CD4-positive, alpha-beta memory T cell (primary cell): ENCODE data around the gene AHCYL1. TPM values are rescaled to one million over a fixed set of nuclear protein-coding genes. Genes with fewer than 3 reads are reported as not detected.

ENCODE experiments used
- CTCF ChIA-PET: fragments of 350-600 bp; sonication (Branson Sonifier 250); formaldehyde crosslinking; loops from one replicate; lab custom pipeline; 2021; ENCODE audit warnings: inconsistent platforms; ENCODE audit not compliant: partially characterized antibody; lab: Charles Lee
- POLR2A ChIA-PET: fragments of 350-600 bp; sonication (Branson Sonifier 250); formaldehyde crosslinking; loops from one replicate; lab custom pipeline; 2021; ENCODE audit not compliant: partially characterized antibody; lab: Charles Lee
- DNase-seq, 5 donors: peaks; one replicate each; pipeline versions ENCODE4 v3.0.0 to v3.0.0-alpha.2; 2020 to 2022; ENCODE audit warnings: mixed read lengths in 1 of 5
- H3K27ac ChIP-seq: one replicate; pipeline ENCODE4 v1.7.0; 2013; ENCODE audit warnings: low read depth, low read length
- H3K27me3 ChIP-seq: 2 replicates; pipeline ENCODE4 v1.7.0; 2013; ENCODE audit warnings: mild to moderate bottlenecking, low read length, moderate library complexity; ENCODE audit not compliant: insufficient read depth
- H3K36me3 ChIP-seq: 2 replicates; pipeline ENCODE4 v1.7.0; 2013; ENCODE audit warnings: mild to moderate bottlenecking, low read length, moderate library complexity; ENCODE audit not compliant: insufficient read depth
- H3K4me1 ChIP-seq: 2 replicates; pipeline ENCODE4 v1.7.0; 2013; ENCODE audit warnings: mild to moderate bottlenecking, low read length, moderate library complexity; ENCODE audit not compliant: insufficient read depth
- H3K4me3 ChIP-seq, 2 donors: one replicate each; pipeline ENCODE4 v1.7.0; 2013; ENCODE audit warnings: low read length in 2 of 2, mild to moderate bottlenecking in 1 of 2
- H3K9me3 ChIP-seq, 2 donors: one replicate each; pipeline ENCODE4 v1.7.0; 2013; ENCODE audit warnings: low read length in 2 of 2, control low read depth in 1 of 2; ENCODE audit not compliant: control insufficient read depth in 1 of 2
- H3K27ac Mint-ChIP-seq, 7 donors: one replicate each; pipeline ENCODE4 v1.8.0; 2020 to 2021; ENCODE audit warnings: mixed read lengths in 7 of 7, mild to moderate bottlenecking in 6 of 7, inconsistent platforms in 3 of 7, moderate library complexity in 3 of 7
- H3K27me3 Mint-ChIP-seq, 2 donors: one replicate each; pipeline ENCODE4 v1.8.0; 2020 to 2021; ENCODE audit warnings: mixed read lengths in 2 of 2
- H3K36me3 Mint-ChIP-seq, 2 donors: one replicate each; pipeline ENCODE4 v1.8.0; 2020 to 2021; ENCODE audit warnings: mixed read lengths in 2 of 2, inconsistent platforms in 1 of 2, mild to moderate bottlenecking in 1 of 2
- H3K4me1 Mint-ChIP-seq, 4 donors: one replicate each; pipeline ENCODE4 v1.8.0; 2020 to 2021; ENCODE audit warnings: mixed read lengths in 4 of 4, mild to moderate bottlenecking in 1 of 4
- H3K4me3 Mint-ChIP-seq, 8 donors: one replicate each; pipeline ENCODE4 v1.8.0; 2020 to 2021; ENCODE audit warnings: mixed read lengths in 8 of 8, mild to moderate bottlenecking in 7 of 8, moderate library complexity in 6 of 8, inconsistent platforms in 3 of 8
- H3K9me3 Mint-ChIP-seq, 8 donors: one replicate each; pipeline ENCODE4 v1.8.0; 2020 to 2021; ENCODE audit warnings: mixed read lengths in 8 of 8, mild to moderate bottlenecking in 5 of 8, inconsistent platforms in 3 of 8, moderate library complexity in 1 of 8
- intact Hi-C: fragments of 100-400 bp; cut with micrococcal nuclease; formaldehyde crosslinking; loops from one replicate; pipeline ENCODE4 v1.15.1; 2023
- polyA plus RNA-seq, 2 donors: library from polyadenylated mRNA; unstranded; fragments of 300-500 nt; fragmentation: Illumina TruSeq; gene quantifications; one replicate each; pipeline ENCODE4 v1.2.3, GENCODE V29; 2021
- total RNA-seq, 2 experiments: library from RNA; stranded (reverse); gene quantifications; one replicate each; pipeline ENCODE4 v1.2.3, GENCODE V29; 2021

AHCYL1 gene
- total and polyA plus RNA-seq, 4 experiments from 2014 or later: 41.7 to 54.9 (median 44.7) TPM

DNA sequence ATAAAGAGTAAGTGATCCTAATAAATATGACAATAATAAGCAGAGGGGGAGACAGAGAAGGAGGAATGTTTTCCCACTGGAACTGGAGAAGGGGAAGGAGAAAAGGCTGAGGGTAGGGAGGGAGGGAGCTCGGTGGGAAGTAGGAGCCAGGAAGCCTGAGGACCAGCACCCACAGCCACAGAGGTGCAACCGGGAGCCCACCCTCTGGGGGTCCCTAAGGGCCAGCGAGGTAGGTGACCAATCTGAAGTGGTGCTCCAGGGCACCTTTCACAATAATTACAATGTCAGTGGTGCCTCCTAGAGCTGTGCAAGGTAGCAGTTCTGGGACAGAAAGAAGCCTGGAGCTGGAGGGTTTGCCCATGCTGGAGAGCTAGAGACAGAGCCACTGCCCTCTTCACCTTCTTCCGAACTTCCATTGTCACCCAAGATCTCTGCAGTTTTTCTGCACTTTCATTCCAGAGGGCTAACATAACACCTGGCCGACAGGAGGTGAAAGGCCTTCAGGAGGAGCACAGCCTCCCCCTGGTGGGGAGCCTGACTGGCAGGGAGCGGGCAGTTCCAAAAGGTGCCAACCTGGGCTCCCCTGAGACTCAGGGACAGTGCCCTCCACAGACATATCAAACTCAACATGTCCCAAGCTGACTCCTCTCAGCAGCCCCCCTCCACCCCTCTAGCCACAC lies 4.1 kb upstream of the AHCYL1 start:
- H3K27ac Mint-ChIP-seq: peak overlapping the region in 1 of 7 donors; percentile 46
- H3K9me3 Mint-ChIP-seq: no peaks in the 10 kb centered on the region
- H3K4me3 ChIP-seq: no peak overlapping the region
- H3K4me1 Mint-ChIP-seq: peaks cover 2 to 12% (median 8%) of the 10 kb centered on the region in 4 donors
- POLR2A ChIA-PET: interaction anchor here (1.3 to 1.8 kb wide), 2 partner anchors 64 to 204 kb away, joined by 3 to 4 read pairs; no protein-coding TSS in a partner anchor
- peaks cover 8% of the 10 kb centered on the region for H3K4me1 ChIP-seq
- intact Hi-C loops: loop anchor here (5.0 kb wide), 2 partner anchors 323 to 488 kb away; partner anchors contain the start of genes CYB561D1 and GSTM4
- DNase-seq: peak in 2 of 5 donors; percentile 7 to 27
- H3K36me3 Mint-ChIP-seq: peaks cover 0 to 6% of the 10 kb centered on the region in 2 donors
- H3K36me3 ChIP-seq: no peaks in the 10 kb centered on the region
- CTCF ChIA-PET: interaction anchor here (0.9 to 15.4 kb wide), 5 partner anchors 33 to 340 kb away, joined by 3 to 864 read pairs (median 3); no protein-coding TSS in a partner anchor
- no peaks in the 10 kb centered on the region for H3K27me3 ChIP-seq
- peaks cover 5 to 6% of the 10 kb centered on the region in 2 donors for H3K27me3 Mint-ChIP-seq
- H3K4me3 Mint-ChIP-seq: no peak overlapping the region
- H3K9me3 ChIP-seq: no peaks in the 10 kb centered on the region
- H3K27ac ChIP-seq: no peak overlapping the region

- Histone ChIP-seq H3K27ac (no peak overlapping the region), H3K4me3 (no peak overlapping the region), H3K27me3 (no peaks in the 10 kb centered on the region), H3K36me3 (no peaks in the 10 kb centered on the region), H3K4me1 (peaks cover 13% of the 10 kb centered on the region), H3K9me3 (no peaks in the 10 kb centered on the region)
- intact Hi-C loops: loop anchor here (5.0 kb wide), 2 partner anchors 324 to 489 kb away; partner anchors contain the start of genes CYB561D1 and GSTM4
- H3K36me3 Mint-ChIP-seq: peaks cover 0 to 6% of the 10 kb centered on the region in 2 donors
- H3K27me3 Mint-ChIP-seq: peaks cover 5 to 6% of the 10 kb centered on the region in 2 donors
- no peak overlapping the region for H3K4me3 Mint-ChIP-seq
- H3K27ac Mint-ChIP-seq: peak overlapping the region in 2 of 7 donors; percentile 46 to 72
- H3K9me3 Mint-ChIP-seq: no peaks in the 10 kb centered on the region
- H3K4me1 Mint-ChIP-seq: peaks cover 7 to 17% (median 13%) of the 10 kb centered on the region in 4 donors
- CTCF ChIA-PET: interaction anchor here (0.9 to 15.4 kb wide), 6 partner anchors 47 to 435 kb away, joined by 3 to 864 read pairs (median 4); no protein-coding TSS in a partner anchor
- no peak for DNase-seq
- POLR2A ChIA-PET: interaction anchor here (1.0 to 1.8 kb wide), 2 partner anchors 204 to 206 kb away, joined by 3 to 4 read pairs; no protein-coding TSS in a partner anchor
These were observed 3.6 kb upstream of the AHCYL1 start for GRCh38 chr1:109981004-109981335.

GRCh38 chr1:109983380-109984189 lies 980 bp upstream of the AHCYL1 start:
- no peak overlapping the region for H3K4me3 ChIP-seq
- no peaks in the 10 kb centered on the region for H3K9me3 ChIP-seq
- no peaks in the 10 kb centered on the region for H3K27me3 ChIP-seq
- Mint-ChIP-seq H3K27me3 (peaks cover 3% of the 10 kb centered on the region in 2 donors), H3K27ac (peak overlapping the region in 4 of 7 donors; percentile 37 to 99 (median 90)), H3K4me1 (peaks cover 25 to 42% (median 34%) of the 10 kb centered on the region in 4 donors), H3K4me3 (peak overlapping the region in 4 of 8 donors; percentile 35 to 99 (median 55)), H3K9me3 (no peaks in the 10 kb centered on the region), H3K36me3 (peaks cover 2 to 12% of the 10 kb centered on the region in 2 donors)
- ChIA-PET CTCF (interaction anchor here (0.6 to 15.4 kb wide), 47 partner anchors 9 to 442 kb away, joined by 3 to 864 read pairs (median 5); partner anchors contain the start of genes AMPD2, CSF1, GNAI3 and GNAT2), POLR2A (interaction anchor here (0.6 to 3.2 kb wide), 24 partner anchors 10 to 500 kb away, joined by 3 to 86 read pairs (median 5); partner anchors contain the start of genes AMPD2, ATXN7L2, CSF1 and GNAI3)
- peak overlapping the region; percentile 82 for H3K27ac ChIP-seq
- no peak for DNase-seq
- H3K36me3 ChIP-seq: no peaks in the 10 kb centered on the region
- intact Hi-C loops: loop anchor here (1.0 to 5.0 kb wide), 9 partner anchors 51 to 491 kb away; partner anchors contain the start of genes CYB561D1, GSTM4 and STRIP1
- peaks cover 31% of the 10 kb centered on the region for H3K4me1 ChIP-seq

DNA sequence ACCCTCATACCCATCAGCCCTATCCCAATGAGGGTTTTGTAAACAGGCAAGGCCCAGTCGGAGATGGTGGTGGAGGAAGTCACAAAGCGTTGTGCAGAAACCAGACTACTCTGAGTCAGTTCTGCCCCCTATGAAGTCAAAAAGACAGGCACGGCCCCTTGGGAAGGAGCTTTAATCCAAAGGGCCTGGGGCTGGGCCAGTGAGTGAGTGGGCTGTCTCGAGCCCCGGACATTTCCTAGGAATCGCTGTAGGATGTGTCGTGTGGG lies 442 bp upstream of the AHCYL1 start:
- Histone ChIP-seq H3K4me3 (peak overlapping the region in 1 of 2 donors; percentile 58), H3K36me3 (no peaks in the 10 kb centered on the region), H3K9me3 (no peaks in the 10 kb centered on the region), H3K27ac (peak overlapping the region; percentile 82), H3K27me3 (no peaks in the 10 kb centered on the region), H3K4me1 (peaks cover 31% of the 10 kb centered on the region)
- intact Hi-C loops: loop anchor here (1.0 to 5.0 kb wide), 9 partner anchors 50 to 492 kb away; partner anchors contain the start of genes CYB561D1, GSTM4 and STRIP1
- H3K4me1 Mint-ChIP-seq: peaks cover 25 to 47% (median 35%) of the 10 kb centered on the region in 4 donors
- POLR2A ChIA-PET: interaction anchor here (0.6 to 3.2 kb wide), 32 partner anchors 9 to 501 kb away, joined by 3 to 86 read pairs (median 5); partner anchors contain the start of genes AMPD2, ATXN7L2, CSF1 and GNAI3
- H3K27me3 Mint-ChIP-seq: no peaks in the 10 kb centered on the region
- peaks cover 2 to 12% of the 10 kb centered on the region in 2 donors for H3K36me3 Mint-ChIP-seq
- peak overlapping the region in 4 of 7 donors; percentile 96 to 99 (median 99) for H3K27ac Mint-ChIP-seq
- peak overlapping the region in 5 of 8 donors; percentile 46 to 99 (median 97) for H3K4me3 Mint-ChIP-seq
- H3K9me3 Mint-ChIP-seq: no peaks in the 10 kb centered on the region
- no peak for DNase-seq
- CTCF ChIA-PET: interaction anchor here (0.6 to 15.4 kb wide), 51 partner anchors 10 to 500 kb away, joined by 3 to 864 read pairs (median 5); partner anchors contain the start of genes AMPD2, ATXN7L2, CSF1 and GNAI3

GRCh38 chr1:109985247-109986053 lies 885 bp downstream of the AHCYL1 start:
- H3K27ac ChIP-seq: peak overlapping the region; percentile 82
- Mint-ChIP-seq H3K27ac (peak overlapping the region; percentile 96 to 99 (median 99)), H3K27me3 (no peaks in the 10 kb centered on the region), H3K4me1 (peaks cover 27 to 48% (median 35%) of the 10 kb centered on the region in 4 donors), H3K4me3 (peak overlapping the region; percentile 97 to 100 (median 99)), H3K36me3 (peaks cover 2 to 12% of the 10 kb centered on the region in 2 donors), H3K9me3 (no peaks in the 10 kb centered on the region)
- H3K36me3 ChIP-seq: peaks cover 6% of the 10 kb centered on the region
- DNase-seq: peak in 2 of 5 donors; percentile 4 to 11
- POLR2A ChIA-PET: interaction anchor here (0.7 to 3.2 kb wide), 29 partner anchors 8 to 560 kb away, joined by 3 to 86 read pairs (median 5); partner anchors contain the start of genes AMPD2, ATXN7L2, GNAI3 and GNAT2
- CTCF ChIA-PET: interaction anchor here (0.7 to 15.4 kb wide), 44 partner anchors 8 to 558 kb away, joined by 3 to 864 read pairs (median 6); partner anchors contain the start of genes ATXN7L2, GNAI3, GSTM3 and GSTM4
- H3K9me3 ChIP-seq: no peaks in the 10 kb centered on the region
- no peaks in the 10 kb centered on the region for H3K27me3 ChIP-seq
- peak overlapping the region; percentile 58 to 75 for H3K4me3 ChIP-seq
- peaks cover 31% of the 10 kb centered on the region for H3K4me1 ChIP-seq
- intact Hi-C loops: loop anchor here (2.0 kb wide), 1 partner anchor 79 kb away; no protein-coding TSS in a partner anchor

DNA sequence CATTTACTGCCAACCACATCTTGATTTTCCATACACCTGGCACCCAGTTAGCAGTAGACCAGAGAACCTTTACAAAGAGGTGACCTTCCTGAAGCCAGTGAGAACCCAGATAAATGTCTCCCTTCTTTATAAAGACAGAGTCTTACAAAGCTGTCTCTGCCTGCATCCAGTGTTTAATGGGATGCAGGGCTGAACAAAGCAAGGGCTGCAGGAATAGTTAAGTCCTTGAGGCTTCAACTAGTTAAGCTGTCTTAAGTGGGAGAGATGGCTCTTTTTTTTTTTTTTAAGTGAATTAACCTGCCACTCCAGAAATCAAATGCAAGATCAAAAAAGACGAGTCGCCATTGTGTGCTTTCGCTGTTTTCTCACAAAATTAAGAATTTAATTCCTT lies 1.5 kb downstream of the AHCYL1 start:
- POLR2A ChIA-PET: interaction anchor here (0.8 to 3.2 kb wide), 9 partner anchors 48 to 440 kb away, joined by 3 to 86 read pairs (median 7); partner anchors contain the start of genes AMPD2, GNAI3, GNAT2 and STRIP1
- Histone ChIP-seq H3K9me3 (no peaks in the 10 kb centered on the region), H3K27me3 (no peaks in the 10 kb centered on the region), H3K27ac (peak overlapping the region; percentile 82), H3K36me3 (peaks cover 6% of the 10 kb centered on the region), H3K4me3 (peak overlapping the region in 1 of 2 donors; percentile 58), H3K4me1 (peaks cover 31% of the 10 kb centered on the region)
- intact Hi-C loops: no loop called here
- Mint-ChIP-seq H3K9me3 (no peaks in the 10 kb centered on the region), H3K27me3 (no peaks in the 10 kb centered on the region), H3K4me3 (peak overlapping the region; percentile 97 to 100 (median 99)), H3K27ac (peak overlapping the region in 6 of 7 donors; percentile 35 to 99 (median 99)), H3K36me3 (peaks cover 2 to 15% of the 10 kb centered on the region in 2 donors), H3K4me1 (peaks cover 28 to 48% (median 35%) of the 10 kb centered on the region in 4 donors)
- no peak for DNase-seq
- CTCF ChIA-PET: interaction anchor here (1.2 to 15.4 kb wide), 8 partner anchors 12 to 440 kb away, joined by 3 to 864 read pairs (median 28); partner anchors contain the start of genes GNAI3 and GSTM4
